Stimulated activated CD4-positive, alpha-beta T cell treated with anti-CD3 and anti-CD28 coated beads, TNF-alpha, amount 100 ng/mL, for 24 hours (primary cell): ENCODE results near the gene BRINP3.

ENCODE experiments used
- DNase-seq, 3 experiments: peaks; one replicate each; pipeline ENCODE4 v3.0.0-alpha.2; 2020; ENCODE audit warnings: low read depth in 3 of 3

The BRINP3 gene

DNA sequence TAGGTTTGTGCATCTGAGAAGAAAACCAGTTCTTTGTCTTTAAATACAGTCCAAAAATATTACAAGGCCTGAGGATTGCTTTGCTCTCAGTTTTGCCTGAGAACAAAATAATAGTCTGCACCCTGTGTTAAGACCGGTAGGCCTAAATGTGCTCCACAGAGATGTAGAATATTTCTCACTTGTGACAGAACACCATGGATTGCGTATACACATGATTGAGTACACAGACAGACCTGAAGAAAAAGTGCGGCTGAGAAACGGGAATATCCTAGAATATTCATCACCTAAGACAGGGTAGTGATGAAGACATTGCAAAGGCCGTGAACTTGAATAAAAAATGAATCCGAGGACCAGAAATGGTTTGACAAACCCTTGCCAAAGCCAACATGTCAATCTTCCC lies 155.4 kb downstream of the BRINP3 start:
- no peak for DNase-seq

DNA sequence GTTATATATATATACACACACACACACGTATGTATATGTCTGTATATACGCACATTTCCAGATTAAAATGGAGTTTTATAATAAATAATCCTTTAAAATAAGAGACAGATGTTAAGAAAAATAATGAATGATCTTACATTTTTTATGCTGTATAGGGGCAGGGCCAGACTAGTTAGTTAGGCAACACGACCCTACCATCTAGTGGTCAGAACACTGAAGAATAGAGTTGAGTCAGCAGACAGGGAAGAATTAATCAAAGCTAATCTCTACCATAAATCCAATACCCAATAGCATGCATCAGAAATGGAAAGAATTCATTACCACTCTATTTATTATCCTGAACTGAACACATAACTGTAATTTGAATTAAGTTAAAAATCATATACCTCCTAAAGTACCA lies 156.7 kb downstream of the BRINP3 start:
- no peak for DNase-seq

DNA sequence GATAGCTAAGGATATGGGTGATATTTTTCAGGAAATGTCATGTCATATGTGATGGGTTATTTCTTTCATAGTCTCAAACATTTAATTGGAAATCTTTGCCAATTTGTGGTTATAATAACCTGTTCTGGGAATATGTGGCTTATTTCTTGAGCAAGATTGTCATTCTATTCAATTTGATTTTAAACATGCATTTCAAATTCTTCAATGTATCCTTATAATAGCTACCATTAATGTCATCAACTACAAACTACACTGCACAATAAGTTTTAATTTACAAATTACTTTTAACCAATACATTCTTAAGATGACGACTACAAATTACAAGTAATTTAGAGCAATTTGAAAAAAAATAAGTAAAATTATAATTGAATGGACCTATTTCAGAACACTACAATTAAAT lies 164.9 kb downstream of the BRINP3 start:
- DNase-seq = no peak

DNA sequence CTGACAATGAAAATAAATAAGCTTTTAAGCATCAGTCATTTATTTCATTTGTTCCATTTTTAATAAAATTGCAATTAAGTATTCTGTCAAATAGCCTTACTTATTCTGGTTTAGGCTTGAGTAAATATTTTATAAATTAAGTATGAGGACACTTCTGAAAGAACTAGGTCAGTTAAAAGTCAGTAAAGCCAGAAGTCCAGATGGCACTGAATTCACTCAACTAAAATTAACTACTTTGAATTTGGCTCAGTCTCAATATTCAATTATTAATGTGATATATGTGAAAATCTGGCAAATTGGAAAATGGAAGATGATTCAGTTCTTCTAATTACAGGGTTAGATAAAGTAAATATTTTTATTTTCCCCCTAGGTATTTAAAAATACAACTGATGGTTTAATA lies 174.2 kb downstream of the BRINP3 start:
- no peak for DNase-seq

DNA sequence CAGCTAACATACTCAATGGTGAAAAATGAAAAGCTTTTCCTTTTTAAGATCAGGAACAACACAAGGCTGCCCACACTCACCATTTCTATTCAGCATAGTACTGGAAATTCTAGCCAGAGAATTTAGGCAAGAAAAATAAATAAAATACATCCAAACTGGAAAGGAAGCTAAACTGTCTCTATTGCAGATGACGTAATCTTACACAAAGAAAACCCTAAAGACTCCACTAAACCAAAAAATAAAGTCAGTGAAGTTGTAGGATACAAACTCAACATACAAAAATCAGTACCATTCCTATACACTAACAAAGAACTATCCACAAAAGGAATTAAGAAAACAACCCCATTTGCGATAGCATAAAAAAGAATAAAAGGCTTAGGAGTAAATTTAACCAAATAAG lies 181.2 kb downstream of the BRINP3 start:
- no peak for DNase-seq

DNA sequence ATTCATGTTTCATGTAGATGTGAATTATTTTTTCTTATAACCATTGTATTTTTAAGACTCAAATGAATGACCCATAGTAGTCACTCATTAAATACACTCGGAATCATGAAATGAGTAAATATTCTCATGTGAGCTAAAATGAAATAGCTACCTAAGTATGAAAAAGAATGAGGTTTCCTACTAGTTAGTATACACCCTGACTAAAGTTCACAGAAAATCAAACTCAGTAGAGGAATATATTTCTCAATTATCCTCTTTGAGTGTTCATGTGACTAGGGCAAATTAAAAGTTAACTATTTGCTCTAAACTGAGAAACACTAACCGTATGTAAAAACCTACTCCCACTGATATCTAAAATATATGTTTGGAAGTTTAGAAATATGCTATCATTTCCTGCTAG lies 187.8 kb downstream of the BRINP3 start:
- no peak for DNase-seq

DNA sequence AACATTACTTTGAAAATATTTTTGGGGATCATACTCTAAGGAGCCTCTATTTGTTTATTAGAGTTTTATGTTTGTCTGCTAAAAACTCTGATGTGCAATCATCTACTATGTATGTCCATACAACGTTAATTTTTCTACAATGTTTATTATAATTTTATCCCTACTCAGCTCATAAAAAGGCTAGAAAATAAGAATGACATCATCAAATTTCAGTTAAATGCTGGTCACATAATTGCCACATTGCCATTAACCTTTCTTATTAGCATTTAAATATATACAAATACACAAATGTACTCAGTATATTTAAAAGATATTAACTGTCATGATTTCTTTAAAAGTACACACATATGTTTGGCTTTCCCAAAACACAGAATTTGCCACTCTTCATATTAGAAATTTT lies 191.6 kb downstream of the BRINP3 start:
- no peak for DNase-seq

DNA sequence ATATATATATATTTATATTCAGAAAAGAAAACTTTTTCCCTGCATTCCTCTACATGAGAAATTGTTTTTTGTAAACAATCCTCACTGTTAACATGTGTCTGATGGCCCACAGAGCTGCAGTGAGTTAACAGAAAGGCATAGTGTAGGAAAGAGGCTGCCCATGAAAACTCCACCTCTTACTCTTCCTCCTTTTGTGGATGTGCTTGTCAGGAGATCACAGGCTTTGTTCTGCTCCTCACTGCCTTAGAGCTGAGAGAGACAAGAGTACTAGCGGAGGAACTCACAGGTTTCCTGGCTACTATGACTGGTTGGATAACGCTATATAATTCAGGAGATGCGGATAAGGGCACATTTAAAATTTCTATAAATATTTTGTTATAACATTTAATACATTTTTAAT lies 200.6 kb downstream of the BRINP3 start:
- DNase-seq = no peak

DNA sequence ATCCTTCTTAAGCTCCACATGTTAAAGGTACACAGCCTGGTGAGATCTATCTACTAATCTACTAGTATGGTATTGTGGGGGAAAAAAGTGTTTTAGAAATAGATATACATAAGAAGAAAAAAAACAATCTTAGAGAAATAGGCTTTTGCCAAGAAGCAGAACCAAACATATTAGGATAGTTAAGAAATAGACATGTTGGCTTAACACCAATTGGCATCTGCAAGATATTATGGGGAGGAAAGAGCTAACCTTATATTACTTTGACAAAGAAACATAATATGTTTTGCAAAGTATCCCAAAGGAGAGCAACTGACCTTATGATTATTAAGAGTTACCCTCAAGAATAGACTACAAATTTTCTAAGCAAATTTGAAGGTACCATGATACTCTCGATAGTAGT lies 202.9 kb downstream of the BRINP3 start:
- no peak for DNase-seq

DNA sequence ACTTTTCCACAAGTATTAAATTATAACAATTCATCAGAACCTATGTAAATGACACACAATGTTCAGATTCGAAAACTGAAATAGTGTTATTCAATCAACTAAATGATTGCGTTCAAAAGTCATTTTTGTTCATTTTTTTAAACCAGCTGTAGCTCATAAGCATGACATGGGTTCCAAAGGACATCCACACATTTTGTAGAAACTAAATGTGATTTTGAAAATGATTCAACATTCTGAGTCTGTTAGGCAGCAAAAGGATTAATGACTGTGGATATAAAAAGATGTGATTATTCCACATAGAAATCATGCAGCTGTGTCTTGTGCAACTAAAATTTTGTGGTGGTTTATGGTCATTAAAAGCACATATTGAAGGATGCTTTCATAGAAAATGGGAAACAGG lies 204.5 kb downstream of the BRINP3 start:
- DNase-seq = no peak

DNA sequence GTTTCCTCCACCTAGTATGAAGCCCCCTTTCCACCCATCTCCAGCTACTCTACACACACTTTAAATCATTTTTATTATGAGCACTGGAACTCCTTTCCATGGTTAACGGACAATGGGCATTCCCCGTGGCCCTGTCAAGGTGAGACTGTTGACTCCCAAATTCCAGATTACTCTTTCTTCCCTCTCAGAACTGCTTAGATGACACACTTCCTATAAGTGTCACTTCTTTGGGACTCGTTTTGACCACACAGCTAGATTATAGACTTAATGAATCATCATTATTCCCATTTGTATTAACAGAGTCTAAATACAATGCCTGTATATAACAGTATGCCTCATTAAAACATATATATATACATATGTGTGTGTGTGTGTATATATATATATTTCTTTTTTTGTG lies 215.1 kb downstream of the BRINP3 start:
- no peak for DNase-seq

DNA sequence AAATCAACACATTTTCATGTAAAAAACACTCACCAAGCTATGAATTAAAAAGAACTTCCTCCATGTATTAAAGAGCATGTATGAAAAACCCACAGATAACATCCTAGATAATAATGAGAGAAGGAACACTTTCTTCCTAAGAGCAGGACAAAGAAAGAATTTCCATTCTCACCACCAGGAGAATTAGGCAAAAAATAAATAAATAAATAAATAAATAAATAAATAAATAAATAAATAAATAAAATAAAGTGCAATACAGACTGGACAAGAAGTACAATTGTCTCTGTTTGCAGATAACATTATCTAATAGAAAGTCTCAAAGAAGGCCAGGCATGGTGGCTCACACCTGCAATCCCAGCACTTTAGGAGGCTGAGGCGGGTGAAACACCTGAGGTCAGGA lies 218.2 kb downstream of the BRINP3 start:
- DNase-seq = no peak

DNA sequence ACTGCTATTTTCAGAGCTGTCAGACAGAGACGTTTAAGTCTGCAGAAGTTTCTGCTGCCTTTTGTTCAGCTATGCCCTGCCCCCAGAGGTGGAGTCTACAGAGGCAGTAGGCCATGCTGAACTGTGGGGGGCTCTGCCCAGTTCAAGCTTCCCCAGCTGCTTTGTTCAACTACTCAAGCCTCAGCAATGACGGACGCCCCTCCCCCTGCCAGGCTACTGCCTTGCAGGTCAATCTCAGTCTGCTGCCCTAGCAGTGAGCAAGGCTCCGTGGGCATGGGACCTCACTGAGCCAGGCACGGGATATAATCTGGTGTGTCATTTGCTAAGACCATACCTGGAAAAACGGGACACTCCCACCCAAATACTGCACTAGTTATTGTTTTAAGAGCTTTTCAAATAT lies 219.7 kb downstream of the BRINP3 start:
- no peak for DNase-seq

DNA sequence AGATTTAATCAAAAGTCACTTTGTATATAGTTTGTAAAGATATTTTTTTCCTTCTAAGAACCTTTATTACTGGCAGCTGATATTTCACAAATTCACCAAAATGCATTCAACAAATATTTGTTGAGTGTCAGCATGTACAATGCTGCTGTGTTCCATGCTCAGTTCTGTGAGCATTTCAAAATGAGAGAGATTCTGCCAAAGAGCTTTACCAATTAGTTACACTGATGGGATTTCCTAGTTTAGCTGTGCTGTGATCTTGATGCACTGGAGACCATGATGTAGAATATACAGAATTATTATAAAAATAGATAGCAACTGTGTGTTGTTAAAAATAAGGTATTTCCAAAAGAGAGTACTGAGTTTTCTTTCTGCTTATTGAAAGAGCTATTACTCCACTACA lies 225.6 kb downstream of the BRINP3 start:
- no peak for DNase-seq

DNA sequence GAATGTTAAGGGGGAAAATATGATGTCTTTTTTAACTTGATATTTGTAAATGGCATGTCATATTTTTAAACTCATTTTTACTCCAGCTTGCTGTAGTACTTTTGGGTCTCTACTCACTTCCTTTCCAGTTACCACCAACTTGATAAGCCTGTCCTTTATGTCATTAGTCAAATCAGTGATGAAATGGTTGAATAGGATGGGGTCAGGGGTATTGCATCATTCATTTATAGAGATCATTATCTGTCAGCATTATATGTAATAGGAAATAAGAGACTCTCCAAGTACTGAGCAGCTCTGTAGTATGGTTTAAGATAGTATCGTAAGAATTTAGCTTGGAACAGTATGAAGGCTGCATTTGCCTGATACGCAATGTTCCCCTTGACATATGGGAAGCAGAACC lies 227.3 kb downstream of the BRINP3 start:
- no peak for DNase-seq

DNA sequence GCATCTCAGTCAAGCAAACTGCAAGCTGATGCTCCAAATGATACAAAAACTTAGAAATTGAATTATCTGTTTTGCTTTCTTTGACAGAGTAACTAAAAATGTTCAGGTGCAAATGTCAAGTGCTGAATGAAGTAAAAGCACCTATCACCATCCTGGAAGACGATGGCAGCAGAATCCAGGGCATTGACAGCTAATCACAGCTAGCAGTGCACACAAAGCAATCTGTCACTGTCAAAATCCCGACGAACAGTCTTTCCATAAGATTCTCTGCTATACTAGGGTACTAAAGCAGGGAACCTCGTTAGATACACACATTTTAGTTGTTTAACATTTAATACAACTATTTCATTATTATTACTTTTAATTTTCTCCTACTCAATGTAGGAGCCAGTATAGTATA lies 233.3 kb downstream of the BRINP3 start:
- DNase-seq = no peak

DNA sequence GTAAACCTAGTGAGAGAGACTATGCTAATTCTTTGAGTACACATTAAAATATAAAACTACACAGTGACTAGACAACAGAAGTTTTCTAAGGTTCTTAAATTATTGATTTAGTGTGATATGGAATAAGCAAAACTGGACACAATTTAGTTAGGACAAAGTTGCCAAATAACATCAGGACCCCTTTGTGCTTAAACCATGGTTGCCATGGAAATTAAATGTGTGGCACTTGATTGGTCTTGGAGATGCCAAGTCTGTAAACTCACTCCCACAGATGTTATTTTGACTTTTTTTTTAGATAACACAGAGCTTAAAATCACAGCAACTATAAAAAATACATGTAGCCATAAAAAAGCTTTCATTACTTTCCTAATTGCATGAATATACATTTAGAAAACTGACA lies 234.6 kb downstream of the BRINP3 start:
- no peak for DNase-seq

DNA sequence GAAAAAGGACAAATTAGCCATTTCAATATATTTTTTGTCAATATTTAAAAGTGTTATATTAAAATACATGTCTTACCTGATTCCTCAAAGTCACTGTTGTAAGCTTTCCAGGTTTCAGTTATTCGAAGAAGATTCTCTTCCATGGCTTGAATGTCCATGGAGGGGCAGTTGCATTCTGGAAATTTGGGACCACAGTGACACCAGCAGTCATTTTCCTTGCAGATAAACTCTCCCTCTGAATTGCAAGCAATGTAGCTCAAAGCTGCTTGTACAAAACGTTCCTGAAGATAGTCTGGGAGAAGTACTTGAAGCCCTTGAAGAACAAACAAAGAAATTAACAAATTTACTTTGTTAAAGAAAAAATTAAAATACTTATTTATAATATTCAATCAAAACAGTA lies 251.7 kb downstream of the BRINP3 start:
- no peak for DNase-seq

DNA sequence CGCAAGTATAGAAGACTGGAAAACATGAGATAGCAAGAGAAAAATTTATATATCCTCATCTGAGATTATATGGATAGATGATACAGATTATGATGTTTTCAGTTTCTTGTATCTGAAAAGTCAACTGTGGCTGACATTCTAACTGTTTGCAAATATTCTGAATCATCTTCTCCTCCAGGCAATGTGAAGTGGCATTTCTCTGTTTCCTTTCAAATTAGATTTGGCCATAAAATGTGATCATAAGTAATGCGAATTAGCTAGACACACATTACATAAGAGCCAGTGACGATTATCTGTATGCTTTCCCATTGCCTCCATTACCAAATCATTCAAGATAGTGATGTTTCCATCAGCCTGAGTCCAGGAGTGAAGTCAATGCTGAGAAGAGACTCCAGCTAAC lies 265.2 kb downstream of the BRINP3 start:
- no peak for DNase-seq

DNA sequence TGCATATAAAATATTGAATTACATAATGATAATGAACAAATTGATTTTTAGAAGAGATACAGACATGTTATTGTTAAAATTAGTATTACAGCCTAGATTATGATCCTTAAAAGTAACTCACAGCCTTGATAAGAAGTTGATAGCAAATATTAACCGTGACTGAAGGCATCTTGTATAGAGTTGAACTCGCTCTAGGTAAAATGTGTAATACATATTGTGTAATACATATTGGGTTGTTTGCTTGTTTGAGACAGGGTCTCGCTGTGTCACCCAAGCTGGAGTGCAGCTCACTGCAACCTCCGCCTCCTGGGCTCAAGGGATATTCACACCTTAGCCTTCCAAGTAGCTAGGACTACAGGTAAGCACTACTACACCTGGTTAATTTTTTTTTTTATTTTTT lies 269.9 kb downstream of the BRINP3 start:
- no peak for DNase-seq

DNA sequence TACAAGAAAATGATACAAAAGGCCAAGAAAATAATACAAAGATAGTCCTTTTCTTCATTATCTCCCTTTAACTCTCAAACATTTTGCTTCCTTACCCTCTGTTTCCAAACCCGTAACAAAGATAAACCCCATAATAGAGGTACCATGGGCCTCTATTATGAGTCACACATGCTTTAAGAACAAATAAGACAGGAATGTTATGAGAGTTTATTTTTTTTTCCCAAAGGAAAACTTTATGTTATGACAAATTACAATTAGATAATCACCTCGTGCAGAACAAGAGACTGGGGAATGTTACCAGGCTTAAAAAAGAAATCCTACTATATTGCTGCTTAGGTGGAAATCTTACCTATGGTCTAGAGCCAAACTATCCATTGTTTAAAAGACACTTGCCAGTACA lies 272.0 kb downstream of the BRINP3 start:
- no peak for DNase-seq

DNA sequence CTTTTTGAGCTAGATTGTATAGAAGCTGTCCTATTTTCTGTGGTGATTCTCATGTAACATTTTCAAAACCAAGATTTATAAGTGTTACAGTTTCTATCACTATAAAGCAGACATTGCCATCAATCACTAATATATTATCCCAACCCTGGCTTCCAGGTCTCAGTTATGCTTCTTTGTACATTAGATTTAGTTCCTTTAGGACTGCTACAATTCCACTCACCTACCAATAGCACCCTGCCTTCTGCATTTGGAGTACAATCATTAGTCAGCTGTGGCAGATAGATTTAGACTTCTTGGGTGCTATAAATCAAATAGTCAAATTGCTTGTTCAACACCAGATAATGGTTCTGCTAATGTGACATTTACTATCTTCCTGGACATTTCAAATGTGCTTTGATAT lies 281.6 kb downstream of the BRINP3 start:
- DNase-seq = no peak

DNA sequence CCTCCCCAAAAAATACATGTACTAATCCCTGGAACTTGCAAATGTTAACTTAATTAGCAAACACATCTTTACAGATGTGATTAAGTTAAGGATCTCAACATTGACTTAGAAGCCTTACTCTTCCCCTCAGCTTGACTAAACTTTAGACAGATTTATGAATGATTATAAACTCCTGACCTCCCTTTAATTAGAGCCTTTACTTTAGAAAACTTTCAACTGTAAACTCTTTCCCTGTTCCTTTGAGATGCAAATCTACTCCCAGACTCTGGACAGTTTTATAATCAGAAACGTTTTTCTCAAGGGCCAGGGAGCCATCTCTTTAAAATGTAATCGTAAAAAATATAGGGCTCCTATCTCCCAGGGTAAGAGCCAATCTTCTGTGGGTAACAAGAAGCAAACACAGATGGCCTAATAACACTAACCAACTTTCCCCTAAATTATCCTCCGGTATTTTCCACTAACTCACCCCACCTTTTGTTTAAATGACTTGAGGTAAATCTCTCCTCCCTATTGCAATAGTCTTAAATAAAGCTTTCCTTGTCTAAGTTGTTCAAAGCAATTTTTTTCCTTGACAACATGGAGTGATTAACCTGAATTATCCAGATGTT lies 284.1 kb downstream of the BRINP3 start:
- DNase-seq = no peak

DNA sequence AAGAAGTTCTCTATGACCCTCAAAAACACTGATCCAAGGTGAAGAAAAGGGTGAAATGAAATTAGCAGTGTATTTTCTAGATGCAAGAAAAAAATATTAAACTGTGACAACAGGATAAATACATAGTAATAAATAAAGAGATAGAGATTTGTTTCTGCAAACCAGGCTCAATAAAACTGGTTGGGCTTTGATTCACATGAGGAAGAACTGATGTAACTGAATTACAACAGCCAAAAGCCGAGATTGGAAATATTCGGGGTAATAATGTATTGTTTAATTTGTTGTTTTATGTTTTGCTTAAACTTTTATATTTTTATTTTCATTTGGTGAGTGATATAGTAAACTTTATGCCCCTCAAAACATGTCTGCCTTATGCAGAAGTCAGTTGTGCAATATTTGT lies 285.0 kb downstream of the BRINP3 start:
- DNase-seq = no peak

DNA sequence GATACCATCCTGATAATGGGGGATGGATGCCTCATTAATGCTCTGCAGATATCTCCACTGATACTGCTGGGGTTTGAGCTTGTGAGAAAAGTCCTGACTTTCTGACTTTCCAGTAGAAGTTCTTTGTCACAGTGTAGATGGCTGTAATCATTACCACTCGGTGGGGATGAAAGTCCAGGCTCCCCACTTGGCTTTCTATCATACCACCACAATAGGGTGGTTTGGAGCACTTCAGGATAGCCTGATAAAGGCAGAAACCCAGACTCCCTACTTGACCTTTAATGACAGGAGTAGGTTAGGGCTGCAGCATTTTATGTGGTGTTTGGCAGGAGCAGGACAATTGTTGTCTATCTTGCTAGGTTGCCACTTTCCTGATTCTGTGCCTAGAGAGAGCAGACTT lies 294.1 kb downstream of the BRINP3 start:
- DNase-seq = no peak
